ENCODE measurements around the gene PLEK. TPM values are rescaled to one million over a fixed set of nuclear protein-coding genes. Genes with fewer than 3 reads are reported as not detected.

PLEK gene
- total RNA-seq, 1 donor from 2014 or later: not detected

GRCh38 chr2:68379184-68379708 is 14.2 kb downstream of the PLEK start:
- no peak for TF ChIP-seq EZH2 (IDR thresholded peaks at IDR 0.05; ENCODE audit: insufficient read depth, low read length)
- TF ChIP-seq CTCF (IDR thresholded peaks at IDR 0.05; ENCODE audit: insufficient read depth, low read depth, low read length): no peak
- H3K9me3 Mint-ChIP-seq (ENCODE audit: unreplicated experiment): peaks cover 3% of the 10 kb centered on the region
- no peaks in the 10 kb centered on the region for H3K4me1 Mint-ChIP-seq (ENCODE audit: low read depth, unreplicated experiment)
- H4K20me1 ChIP-seq (ENCODE audit: insufficient read depth, low read length): no peaks in the 10 kb centered on the region
- no peaks in the 10 kb centered on the region for H3K36me3 Mint-ChIP-seq (ENCODE audit: low read depth, unreplicated experiment)
- no peak overlapping the region for H3K4me2 ChIP-seq (ENCODE audit: low read length)
- H3K27me3 Mint-ChIP-seq (ENCODE audit: low read depth, unreplicated experiment): peaks cover 25% of the 10 kb centered on the region
- H3K79me2 ChIP-seq (ENCODE audit: insufficient read depth, low read length): no peaks in the 10 kb centered on the region
- H3K27ac Mint-ChIP-seq (ENCODE audit: unreplicated experiment): no peak overlapping the region
- DNase-seq (ENCODE audit: low read depth) (no peak), FAIRE-seq (no peak)
- H3K27ac ChIP-seq (ENCODE audit: low read depth, low read length): no peak overlapping the region
- H3K9ac ChIP-seq (ENCODE audit: low read length): no peak overlapping the region
- no peak overlapping the region for H3K4me3 ChIP-seq (ENCODE audit: insufficient read depth, low read depth, low read length)
- no peaks in the 10 kb centered on the region for H3K36me3 ChIP-seq (ENCODE audit: insufficient read depth, low read length)
- H3K27me3 ChIP-seq (ENCODE audit: insufficient read depth, low read length): peaks cover 10% of the 10 kb centered on the region
- no peak overlapping the region for H2AFZ ChIP-seq (ENCODE audit: low read depth, low read length)
- no peak overlapping the region for H3K4me3 Mint-ChIP-seq (ENCODE audit: unreplicated experiment)
- H3K4me1 ChIP-seq (ENCODE audit: insufficient read depth, low read length): no peaks in the 10 kb centered on the region
- H3K9me3 ChIP-seq (ENCODE audit: insufficient read depth, low read depth, low read length): no peaks in the 10 kb centered on the region

GRCh38 chr2:68383778-68384177 is 18.7 kb downstream of the PLEK start:
- Histone ChIP-seq H2AFZ (ENCODE audit: low read depth, low read length) (no peak overlapping the region), H3K27ac (ENCODE audit: low read depth, low read length) (no peak overlapping the region), H3K9me3 (ENCODE audit: insufficient read depth, low read depth, low read length) (no peaks in the 10 kb centered on the region), H3K79me2 (ENCODE audit: insufficient read depth, low read length) (no peaks in the 10 kb centered on the region), H3K9ac (ENCODE audit: low read length) (no peak overlapping the region), H4K20me1 (ENCODE audit: insufficient read depth, low read length) (no peaks in the 10 kb centered on the region), H3K4me1 (ENCODE audit: insufficient read depth, low read length) (no peaks in the 10 kb centered on the region), H3K27me3 (ENCODE audit: insufficient read depth, low read length) (peaks cover 13% of the 10 kb centered on the region), H3K4me3 (ENCODE audit: insufficient read depth, low read depth, low read length) (no peak overlapping the region), H3K36me3 (ENCODE audit: insufficient read depth, low read length) (no peaks in the 10 kb centered on the region), H3K4me2 (ENCODE audit: low read length) (no peak overlapping the region)
- Mint-ChIP-seq H3K4me1 (ENCODE audit: low read depth, unreplicated experiment) (no peaks in the 10 kb centered on the region), H3K27ac (ENCODE audit: unreplicated experiment) (no peak overlapping the region), H3K36me3 (ENCODE audit: low read depth, unreplicated experiment) (no peaks in the 10 kb centered on the region), H3K27me3 (ENCODE audit: low read depth, unreplicated experiment) (peaks cover 29% of the 10 kb centered on the region), H3K9me3 (ENCODE audit: unreplicated experiment) (peaks cover 3% of the 10 kb centered on the region), H3K4me3 (ENCODE audit: unreplicated experiment) (no peak overlapping the region)
- FAIRE-seq: no peak
- TF ChIP-seq EZH2 (IDR thresholded peaks at IDR 0.05; ENCODE audit: insufficient read depth, low read length) (no peak), CTCF (IDR thresholded peaks at IDR 0.05; ENCODE audit: insufficient read depth, low read depth, low read length) (no peak)
- no peak for DNase-seq (ENCODE audit: low read depth)

GRCh38 chr2:68384485-68385107 is 19.5 kb downstream of the PLEK start:
- Mint-ChIP-seq H3K4me1 (ENCODE audit: low read depth, unreplicated experiment) (no peaks in the 10 kb centered on the region), H3K4me3 (ENCODE audit: unreplicated experiment) (no peak overlapping the region), H3K27me3 (ENCODE audit: low read depth, unreplicated experiment) (peaks cover 32% of the 10 kb centered on the region), H3K27ac (ENCODE audit: unreplicated experiment) (no peak overlapping the region), H3K36me3 (ENCODE audit: low read depth, unreplicated experiment) (no peaks in the 10 kb centered on the region), H3K9me3 (ENCODE audit: unreplicated experiment) (peaks cover 3% of the 10 kb centered on the region)
- H3K9me3 ChIP-seq (ENCODE audit: insufficient read depth, low read depth, low read length): no peaks in the 10 kb centered on the region
- H3K4me1 ChIP-seq (ENCODE audit: insufficient read depth, low read length): no peaks in the 10 kb centered on the region
- H3K27ac ChIP-seq (ENCODE audit: low read depth, low read length): no peak overlapping the region
- no peaks in the 10 kb centered on the region for H3K36me3 ChIP-seq (ENCODE audit: insufficient read depth, low read length)
- H3K79me2 ChIP-seq (ENCODE audit: insufficient read depth, low read length): no peaks in the 10 kb centered on the region
- H3K4me2 ChIP-seq (ENCODE audit: low read length): no peak overlapping the region
- no peaks in the 10 kb centered on the region for H4K20me1 ChIP-seq (ENCODE audit: insufficient read depth, low read length)
- H3K9ac ChIP-seq (ENCODE audit: low read length): no peak overlapping the region
- no peak overlapping the region for H2AFZ ChIP-seq (ENCODE audit: low read depth, low read length)
- H3K27me3 ChIP-seq (ENCODE audit: insufficient read depth, low read length): peaks cover 20% of the 10 kb centered on the region
- TF ChIP-seq CTCF (IDR thresholded peaks at IDR 0.05; ENCODE audit: insufficient read depth, low read depth, low read length): no peak
- no peak for TF ChIP-seq EZH2 (IDR thresholded peaks at IDR 0.05; ENCODE audit: insufficient read depth, low read length)
- H3K4me3 ChIP-seq (ENCODE audit: insufficient read depth, low read depth, low read length): no peak overlapping the region
- no peak for FAIRE-seq
- DNase-seq (ENCODE audit: low read depth): no peak
